Uterus (tissue), 2 donors: ENCODE results near the gene PRLH.
"Not testable (repeated sequence)": the region's sequence is repeated elsewhere in the genome, so short reads cannot be mapped to it uniquely, and the experiment has no call there.

ENCODE experiments used
- CTCF ChIP-seq, 4 experiments: fragments of 200-600 bp in 2 of 4; fragments of 450-650 bp in 2 of 4; sonication (generic) in 2 of 4; IDR thresholded peaks; one replicate each; pipeline ENCODE4 v1.5.1; 2016 to 2019; ENCODE audit warnings: antibody characterized with exemption in 4 of 4, mild to moderate bottlenecking in 2 of 4, moderate library complexity in 1 of 4
- POLR2A ChIP-seq, 2 donors: fragments of 450-650 bp; IDR thresholded peaks; one replicate each; pipeline ENCODE4 v1.6.1; 2016; ENCODE audit warnings: antibody characterized with exemption in 2 of 2, mild to moderate bottlenecking in 1 of 2, moderate library complexity in 1 of 2

GRCh38 chr2:237606522-237606921, 40.1 kb downstream of the PRLH start:
- not testable (repeated sequence) for TF ChIP-seq CTCF, POLR2A (IDR thresholded peaks at IDR 0.05)
